GM19397 (cell line): ENCODE data around the gene HNRNPUL1.
"Not testable (repeated sequence)": the region's sequence is repeated elsewhere in the genome, so short reads cannot be mapped to it uniquely, and the experiment has no call there.

Experiments used
- ATAC-seq: cut with Tn5 transposase; IDR thresholded peaks from one replicate; pipeline ENCODE4 v1.9.1; 2021; ENCODE audit warnings: mild to moderate bottlenecking, moderate library complexity; ENCODE audit not compliant: unreplicated experiment

Gene HNRNPUL1

DNA sequence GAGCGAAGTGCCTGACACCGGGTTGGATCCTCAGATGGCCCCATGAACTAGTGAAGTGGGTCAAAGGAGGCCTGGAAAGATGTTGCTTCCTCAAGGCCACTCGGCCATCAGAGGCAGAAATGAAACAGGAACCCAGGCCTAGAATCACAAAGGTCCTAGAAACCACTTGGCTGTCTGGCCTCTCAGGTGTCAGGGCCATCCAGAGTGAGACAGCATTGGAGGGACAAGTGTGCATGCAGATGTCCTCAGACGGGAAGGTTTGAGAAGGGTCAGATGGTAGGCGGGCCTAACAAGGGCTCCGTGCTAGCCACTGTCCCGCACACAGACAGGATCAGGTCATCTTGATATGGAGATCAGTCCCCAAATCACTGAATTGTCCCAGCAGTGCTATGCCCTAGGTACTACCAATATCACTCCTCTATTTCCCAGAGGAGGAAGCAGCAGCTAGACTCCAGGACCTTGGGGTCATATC is 60.1 kb downstream of the HNRNPUL1 start:
- no peak for ATAC-seq

DNA sequence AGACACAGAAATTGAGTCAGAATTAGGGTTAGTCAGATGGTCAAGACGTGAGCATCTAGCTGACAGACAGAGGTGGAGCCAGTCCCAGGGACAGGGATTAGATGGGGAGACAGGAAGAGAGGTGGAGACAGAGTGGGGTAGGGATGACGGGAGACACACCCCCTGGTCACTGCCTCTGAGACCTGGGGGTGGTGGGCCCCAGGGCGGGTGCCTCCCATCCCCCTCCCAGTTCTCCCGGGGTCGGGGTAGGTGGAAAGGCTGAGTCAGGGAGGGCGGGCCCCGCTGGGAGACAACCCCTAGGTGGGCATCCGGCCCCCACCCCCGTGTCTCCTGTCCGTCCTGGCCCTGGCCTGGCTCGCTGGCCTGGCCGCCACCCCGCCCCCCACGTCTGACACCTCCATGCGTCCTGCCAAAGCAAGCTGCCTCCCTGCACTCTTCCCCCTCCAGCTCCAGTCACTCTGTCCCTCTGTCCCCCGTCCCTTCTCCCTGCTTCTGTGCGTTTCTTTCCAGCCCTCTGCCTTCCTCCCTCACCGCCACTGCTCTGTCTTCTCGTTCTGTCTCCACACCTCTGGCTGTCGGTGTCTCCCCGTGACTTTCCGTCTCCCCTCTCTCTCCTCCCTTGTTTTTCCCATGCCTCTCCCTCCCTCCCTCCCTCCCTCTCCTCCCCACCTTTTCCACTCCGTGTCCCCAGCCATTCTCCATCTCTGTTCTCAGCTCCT is 60.9 kb downstream of the HNRNPUL1 start:
- ATAC-seq = no peak

DNA sequence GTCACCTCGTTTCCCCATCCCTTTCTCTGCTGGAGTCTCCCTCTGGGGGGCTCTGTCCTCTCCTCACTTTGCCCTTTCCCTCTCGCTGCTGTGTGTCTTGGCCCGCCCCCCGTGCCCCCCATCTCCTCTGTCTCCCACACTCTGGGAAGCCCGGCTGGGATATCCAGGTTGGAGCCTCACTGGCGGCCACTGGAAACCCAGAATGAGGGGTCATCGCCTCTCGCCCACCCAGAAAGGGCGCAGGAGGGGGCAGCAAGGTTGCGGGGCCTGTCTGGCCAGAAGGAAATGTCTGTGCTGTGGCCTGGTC is 61.4 kb downstream of the HNRNPUL1 start:
- ATAC-seq = no peak

DNA sequence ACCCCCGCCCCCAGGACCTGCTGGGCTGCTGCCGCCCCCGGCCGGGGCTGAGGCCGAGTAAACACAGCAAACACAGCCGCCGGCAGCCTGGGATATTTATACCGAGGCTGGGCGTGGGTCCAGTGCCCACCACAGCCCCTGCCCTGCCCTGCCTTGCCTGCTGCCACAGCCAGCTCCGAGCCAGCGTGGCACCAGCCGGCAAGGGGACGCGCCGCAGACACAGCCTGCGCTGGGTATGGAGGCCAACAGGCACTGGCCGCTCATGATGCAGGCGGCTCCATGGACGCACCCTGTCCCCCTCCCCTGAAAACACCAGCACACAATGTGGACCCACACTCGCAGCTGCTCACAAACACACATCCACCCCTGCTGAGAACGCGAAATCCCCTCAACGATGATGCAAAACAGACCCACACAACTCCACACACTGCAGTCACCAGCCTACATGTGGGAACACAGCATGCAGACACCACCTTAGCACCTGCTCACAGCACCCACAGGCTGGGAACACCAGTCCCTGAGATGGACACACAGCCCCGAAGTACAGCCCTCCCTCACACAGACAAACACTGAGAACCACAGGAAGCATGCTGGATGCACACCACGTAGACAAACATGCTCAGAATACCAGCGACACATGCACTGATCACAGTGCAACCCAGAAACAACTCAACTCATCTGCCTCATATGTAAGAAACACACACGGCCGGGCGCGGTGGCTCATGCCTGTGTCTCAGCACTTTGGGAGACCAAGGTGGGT is 62.0 kb downstream of the HNRNPUL1 start:
- peak; percentile 28 for ATAC-seq

DNA sequence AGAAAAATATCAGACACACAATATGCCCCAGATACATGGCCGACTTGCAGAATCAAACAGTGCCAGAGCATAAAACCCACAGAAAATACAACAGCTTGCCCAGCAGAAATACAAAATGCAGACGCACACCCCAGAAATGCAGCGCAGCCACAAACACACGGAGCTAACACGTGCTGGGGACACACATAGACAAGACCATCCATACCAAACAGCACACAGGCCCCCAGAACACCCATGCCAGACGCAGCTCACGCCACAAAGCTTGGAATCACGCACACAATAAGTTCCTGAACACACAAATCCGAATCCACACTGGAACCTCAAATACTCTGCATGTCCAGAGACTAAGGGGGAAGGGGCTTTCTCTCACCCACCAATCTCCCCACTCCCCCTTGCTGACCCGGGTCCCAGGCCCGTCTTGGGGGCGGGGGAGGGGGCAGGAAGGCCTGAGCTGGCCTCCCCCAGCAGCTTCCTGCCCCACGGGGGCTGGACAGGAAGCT is 63.0 kb downstream of the HNRNPUL1 start:
- no peak for ATAC-seq

DNA sequence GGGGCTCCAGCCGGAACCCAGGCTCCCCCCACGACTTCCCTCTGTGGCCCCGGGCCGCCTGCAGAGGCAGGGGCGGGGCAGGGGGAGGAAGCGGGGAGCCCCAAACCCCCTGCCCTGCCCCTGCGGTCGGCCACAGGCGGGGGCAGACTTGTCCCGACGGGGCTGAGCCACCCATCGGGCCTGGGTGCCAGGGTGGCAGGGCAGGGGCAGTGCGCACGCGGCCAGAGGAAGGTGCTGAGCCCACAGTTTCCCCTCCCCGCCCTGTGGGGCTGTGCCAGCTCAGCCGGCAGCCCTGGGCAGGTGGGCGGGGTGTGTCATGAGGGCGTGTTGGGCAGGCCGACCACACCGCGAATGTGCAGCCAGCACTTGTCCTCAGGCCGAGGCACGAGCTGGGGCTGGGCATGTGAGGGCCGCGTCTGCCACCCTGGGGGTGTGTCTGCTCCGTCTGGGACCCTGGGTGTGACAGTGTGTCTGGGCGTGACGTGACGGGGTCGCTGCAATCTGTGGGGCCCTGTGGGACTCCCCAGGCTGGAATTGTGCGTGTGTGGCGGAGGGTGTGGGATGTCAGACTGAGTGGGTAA is 63.5 kb downstream of the HNRNPUL1 start:
- ATAC-seq = peak; percentile 52

DNA sequence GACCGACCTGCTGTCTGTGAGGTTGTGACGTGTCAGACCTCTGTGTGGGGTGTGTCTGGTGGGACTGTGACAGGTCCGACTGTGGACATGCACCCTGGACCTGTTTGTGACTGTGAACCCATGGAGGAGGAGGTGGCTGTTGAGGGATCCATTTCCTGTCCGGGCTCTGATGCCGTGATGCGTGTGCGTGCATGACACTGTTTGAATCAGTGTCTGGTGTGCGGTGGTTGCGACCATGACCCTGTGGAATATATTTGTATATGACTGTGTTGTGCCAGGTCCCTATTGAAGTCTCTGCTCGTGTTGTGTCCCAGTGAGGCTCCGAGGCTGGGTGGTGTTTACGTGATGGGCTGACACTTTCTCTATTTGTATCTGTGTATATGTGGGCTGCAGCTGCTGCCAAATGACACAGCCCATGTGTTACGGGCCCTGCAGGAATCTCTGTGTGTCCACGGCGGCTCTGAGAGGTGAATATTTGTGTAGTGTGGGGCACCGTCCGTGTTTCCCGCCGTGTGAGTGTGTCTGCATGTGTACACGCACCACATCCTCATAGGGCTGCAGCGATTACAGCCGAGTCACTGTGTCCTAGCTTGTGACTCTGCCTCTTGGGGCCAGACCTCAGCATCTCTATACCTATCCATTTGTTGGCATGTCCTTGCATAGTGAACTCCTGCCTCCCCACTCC is 64.1 kb downstream of the HNRNPUL1 start:
- peak; percentile 9 for ATAC-seq

DNA sequence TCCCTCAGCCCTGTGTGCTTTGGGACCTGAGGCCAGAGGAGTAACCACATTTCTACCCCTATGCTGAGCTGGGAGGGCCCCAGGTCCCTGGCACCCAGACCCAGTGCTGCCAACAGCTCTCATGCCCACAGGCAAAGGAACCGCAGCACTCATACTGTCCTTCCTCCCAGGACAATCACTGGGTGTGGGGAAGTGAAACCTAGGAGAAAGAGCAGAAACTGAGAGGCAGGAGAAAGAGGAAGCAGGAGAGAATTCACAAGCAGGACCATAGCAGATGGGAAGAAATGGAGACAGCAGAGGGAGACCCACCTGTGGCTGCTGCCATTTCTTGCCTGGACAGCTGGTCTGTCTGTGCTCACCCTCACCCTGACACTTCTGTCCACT is 64.7 kb downstream of the HNRNPUL1 start:
- no peak for ATAC-seq

DNA sequence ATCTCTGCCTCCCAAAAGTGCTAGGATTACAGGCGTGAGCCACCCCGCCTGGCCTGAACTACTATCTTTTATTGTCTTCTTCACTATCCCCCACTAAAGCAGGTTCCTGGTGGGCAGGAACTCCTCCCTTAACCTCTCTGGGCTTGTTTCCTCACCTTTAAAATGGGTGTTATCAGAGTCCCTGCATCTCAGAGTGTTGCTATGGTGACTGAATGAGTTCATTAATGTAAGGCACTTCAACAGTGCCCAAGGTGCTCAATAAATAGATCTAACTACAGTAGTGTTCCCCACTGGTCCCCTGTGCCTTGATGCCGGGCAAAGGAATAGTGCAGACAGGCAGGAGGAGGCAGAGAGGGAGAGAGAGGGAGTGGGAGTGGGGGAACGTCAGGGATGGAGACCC is 66.3 kb downstream of the HNRNPUL1 start:
- no peak for ATAC-seq

DNA sequence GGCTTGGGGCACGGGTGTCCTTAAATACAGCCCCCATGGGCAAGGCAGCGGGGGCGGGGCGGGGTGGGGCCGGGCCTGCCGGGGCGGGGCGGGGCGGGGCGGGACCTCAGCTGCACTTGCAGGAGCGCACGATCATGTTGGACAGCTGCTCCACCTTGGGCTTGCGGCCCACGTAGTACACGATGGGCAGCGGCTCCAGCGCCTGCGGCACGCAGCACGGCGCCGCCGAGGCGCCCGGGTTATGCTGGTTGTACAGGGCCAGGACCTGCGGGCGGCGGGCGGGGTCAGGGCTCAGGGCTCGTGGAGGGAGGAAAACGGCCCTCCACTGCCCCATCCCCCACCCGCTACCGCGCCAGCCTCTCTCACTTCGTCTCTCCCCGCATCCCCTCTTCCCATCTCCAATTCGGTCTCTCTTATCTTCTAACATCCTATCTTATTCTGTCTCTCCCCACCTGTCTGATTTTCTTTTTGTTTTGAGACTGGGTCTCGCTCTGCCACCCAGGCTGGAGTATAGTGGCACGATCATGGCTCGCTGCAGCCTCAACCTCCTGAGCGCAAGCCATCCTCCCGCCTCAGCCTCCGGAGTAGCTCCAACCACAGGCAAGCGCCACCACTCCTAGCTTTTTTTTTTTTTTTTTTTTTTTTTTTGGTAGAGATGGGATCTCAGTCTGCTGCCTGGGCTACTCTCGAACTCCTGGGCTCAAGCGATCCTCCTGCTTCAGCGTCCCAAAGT is 66.9 kb downstream of the HNRNPUL1 start:
- no peak for ATAC-seq

DNA sequence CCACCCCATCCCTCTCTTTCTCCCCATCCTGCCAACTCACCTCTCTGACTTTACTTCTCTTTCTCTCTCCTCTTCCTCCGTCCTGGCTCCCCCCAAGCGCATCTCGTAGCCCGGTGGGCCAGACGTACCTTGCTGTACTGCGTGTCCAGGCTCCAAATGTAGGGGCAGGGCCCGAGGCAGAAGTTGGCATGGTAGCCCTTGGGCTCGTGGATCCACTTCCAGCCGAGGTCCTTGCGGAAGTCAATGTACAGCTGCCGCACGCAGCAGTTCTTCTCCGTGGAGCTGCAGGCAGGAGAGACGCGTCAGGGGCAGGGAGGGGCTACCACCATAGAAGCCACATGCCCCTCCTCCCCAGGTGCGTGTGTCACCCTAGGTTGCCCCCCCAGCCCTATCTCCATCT is 67.8 kb downstream of the HNRNPUL1 start:
- ATAC-seq = no peak

DNA sequence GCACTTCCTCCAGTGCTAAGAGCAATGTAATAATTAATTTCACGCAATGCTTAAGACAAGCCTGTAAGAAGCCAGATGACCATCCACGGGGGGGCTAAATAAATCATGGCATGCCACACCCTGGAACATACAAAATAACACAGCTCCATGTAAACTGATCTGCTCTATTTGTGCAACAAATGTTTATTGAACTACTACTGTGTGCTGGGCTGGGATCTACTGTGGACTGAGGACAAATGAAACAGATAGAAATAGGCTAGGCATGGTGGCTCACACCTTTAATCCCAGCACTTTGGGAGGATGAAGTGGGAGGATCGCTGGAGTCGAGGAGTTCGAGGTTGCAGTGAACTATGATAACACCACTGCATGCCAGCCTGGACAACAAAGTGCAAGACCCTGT is 68.3 kb downstream of the HNRNPUL1 start:
- ATAC-seq = no peak

DNA sequence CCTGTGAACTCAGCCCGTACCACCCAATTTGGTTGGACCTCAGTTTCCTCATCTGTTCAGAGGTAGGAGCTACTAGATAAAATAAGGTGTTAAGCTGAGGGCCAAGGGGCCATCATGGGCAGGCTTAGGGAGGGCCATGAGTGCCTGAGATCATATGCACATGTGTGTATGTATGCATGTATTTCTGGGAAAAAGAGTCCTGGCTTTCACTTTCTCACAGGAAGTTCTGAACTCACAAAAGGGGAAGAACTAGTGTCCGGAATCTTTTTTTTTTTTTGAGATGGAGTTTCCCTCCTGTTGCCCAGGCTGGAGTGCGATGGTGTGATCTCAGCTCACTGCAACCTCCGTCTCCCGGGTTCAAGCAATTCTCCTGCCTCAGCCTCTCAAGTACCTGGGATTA is 70.6 kb downstream of the HNRNPUL1 start:
- no peak for ATAC-seq

DNA sequence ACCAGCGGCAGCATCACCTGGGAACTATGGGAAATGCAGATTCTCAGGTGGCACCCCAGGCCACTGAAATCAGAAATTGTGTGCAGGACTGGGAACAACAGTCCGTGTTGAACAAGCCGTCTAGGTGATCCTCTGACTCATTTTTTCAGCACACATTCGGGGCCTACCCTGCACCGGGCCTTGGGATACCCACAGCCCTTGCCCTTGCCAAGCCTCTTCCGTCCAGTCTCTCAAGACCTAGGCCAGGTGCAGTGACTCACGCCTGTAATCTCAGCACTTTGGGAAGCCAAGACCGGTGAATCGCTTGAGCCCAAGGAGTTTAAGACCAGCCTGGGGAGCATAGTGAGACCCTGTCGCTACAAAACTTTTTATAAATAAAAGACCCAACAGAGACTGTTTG is 71.3 kb downstream of the HNRNPUL1 start:
- no peak for ATAC-seq

DNA sequence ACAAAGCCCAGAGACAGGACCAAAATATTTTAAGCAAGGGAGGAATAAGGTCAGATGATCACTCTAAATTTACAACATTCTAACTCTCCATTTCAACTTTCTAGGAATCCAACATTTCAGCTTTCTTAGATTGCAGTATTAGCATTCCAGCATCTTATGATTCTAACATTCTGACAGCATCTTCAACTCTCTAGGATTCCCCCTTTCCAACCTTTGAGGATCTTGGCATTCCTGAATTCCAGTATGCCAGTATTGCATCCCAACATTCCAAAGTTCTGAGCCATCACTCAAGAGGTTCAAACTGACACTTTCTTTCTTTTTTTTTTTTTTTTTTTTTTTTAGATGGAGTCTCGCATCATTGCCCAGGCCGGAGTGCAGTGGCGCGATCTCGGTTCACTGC is 75.8 kb downstream of the HNRNPUL1 start:
- no peak for ATAC-seq

DNA sequence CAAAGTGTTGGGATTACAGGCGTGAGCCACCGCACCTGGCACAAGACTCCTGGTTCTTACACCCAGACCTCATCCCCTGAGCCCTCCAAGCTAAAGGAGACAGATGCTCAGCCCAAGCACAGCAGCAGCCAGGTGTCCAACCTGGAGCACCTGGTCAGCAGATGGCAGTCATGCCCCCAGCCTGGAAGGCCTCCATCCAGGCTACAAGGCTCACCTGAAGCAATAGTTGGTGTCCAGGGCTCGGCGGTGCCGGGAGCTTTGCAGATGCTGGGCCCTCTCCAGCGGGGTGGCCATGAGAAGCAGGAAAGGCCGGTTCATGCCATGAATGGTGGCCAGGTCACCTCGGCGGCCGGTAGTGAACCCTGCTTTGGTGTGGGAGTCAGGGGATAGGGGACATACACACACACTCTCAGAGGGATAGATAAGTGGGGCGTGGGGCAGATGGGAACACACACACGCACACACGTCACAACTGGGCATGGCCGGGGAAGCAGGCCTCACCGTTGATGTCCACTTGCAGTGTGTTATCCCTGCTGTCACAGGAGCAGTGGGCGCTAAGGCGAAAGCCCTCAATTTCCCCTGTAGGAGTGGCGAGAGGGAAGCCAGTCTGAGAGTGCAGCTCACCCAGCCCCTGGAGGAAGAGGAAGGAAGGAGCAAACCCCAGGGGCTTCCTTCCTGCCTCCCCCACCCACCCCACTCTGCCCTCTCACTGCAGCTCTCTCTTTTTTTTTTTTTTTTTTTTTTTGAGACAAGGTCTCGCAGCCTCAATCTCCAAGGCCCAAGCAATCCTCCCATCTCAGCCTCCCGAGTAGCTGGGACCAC is 77.7 kb downstream of the HNRNPUL1 start:
- no peak for ATAC-seq

DNA sequence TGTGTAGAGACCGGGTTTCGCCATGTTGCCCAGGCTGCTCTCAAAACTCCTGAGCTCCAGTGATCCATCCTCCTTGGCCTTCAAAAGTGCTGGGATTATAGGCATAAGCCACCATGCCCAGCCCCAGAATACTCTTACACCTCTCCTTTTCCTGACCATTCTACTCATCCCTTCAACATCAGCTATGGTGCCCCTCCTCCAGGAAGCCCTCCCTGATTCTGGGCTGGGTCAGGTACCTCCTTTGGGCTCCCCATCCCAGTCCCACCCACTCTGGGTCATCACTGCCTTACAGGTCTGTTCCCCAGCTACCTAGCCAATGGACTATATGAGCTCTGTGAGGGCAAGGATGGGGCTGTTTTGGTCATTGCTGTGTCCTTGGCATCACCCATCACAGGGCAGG is 80.0 kb downstream of the HNRNPUL1 start:
- ATAC-seq = no peak

DNA sequence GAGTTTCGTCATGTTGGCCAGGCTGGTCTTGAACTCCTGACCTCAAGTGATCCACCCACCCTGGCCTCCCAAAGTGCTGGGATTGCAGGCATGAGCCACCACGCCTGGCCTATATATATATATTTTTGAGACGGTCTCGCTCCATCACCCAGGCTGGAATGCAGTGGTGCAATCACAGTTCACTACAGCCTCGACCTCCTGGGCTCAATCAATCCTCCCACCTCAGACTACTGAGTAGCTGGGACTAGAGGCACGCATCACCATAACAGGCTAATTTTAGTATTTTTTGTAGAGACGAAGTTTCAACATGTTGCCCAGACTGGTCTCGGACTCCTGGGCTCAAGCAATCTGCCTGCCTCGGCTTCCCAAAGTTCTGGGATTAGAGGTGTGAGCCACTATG is 82.7 kb downstream of the HNRNPUL1 start:
- not testable (repeated sequence) for ATAC-seq

DNA sequence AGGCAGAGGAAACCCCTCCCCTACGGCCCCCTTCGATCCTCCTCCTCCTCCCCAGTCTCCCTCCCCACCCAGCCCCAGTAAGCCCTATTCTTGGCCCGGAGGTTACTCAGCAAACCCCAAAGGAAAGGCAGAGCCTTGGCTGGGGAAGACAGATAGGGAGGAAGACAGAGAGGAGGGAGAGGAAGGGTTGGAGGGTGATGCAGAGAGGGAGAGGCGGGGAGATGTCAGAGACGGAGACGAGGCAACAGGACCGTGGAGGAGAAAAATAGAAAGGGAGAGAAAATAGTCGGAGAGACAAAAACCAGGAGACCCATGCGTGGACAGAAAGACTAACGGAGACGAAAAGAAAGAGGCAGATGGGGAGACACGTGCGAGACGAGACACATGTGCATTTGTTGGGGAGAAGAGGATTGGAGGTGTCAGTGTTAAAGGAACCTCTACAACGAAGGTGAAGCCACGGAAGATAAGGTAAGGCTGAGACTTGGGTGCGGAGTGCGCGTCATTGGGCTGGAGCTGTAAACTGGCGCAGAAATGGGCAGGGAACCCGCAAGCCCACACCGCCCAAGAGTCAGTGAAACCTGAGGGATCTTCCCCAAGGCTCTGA is 86.7 kb downstream of the HNRNPUL1 start:
- ATAC-seq = no peak
